ENCODE measurements around the gene FAM167B. TPM values are rescaled to one million over a fixed set of nuclear protein-coding genes. Genes with fewer than 3 reads are reported as not detected.

Gene FAM167B
- total RNA-seq, 1 experiment from 2014 or later = 1.3 TPM

DNA sequence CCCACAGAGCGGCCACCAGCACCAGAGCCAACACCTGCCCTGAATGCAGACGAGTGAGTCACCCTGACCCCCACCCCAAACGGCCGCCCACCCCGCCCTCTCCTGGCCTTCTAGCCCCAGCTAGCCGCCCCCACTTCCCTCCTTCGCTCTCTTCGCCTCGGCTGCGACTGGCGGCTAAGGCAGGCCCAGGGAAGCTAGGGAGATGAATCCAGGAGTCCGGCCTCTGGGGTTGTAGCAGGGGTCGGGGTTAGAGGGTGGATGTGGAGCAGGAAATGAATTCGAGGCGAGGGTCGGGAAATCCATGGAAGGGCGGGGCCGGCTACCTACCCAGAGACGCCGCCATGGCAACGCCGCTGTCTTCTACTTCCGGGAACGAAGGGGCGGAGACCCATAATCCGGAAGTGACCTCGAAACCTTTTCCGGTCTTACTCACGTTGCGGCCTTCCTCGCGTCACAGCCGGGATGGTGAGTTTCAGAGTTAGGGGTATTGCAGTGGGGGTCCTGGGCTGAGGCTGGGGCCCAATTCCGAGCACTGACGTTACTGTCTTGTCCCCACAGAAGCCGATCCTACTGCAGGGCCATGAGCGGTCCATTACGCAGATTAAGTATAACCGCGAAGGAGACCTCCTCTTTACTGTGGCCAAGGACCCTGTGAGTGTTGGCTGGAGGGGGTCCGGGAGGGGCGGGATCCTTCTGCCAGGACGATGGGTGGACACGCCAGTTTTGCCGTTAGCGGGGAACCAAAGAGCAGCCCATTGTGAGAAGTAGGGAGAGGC is 24.9 kb upstream of the FAM167B start, which contains the start of the genes EIF3I and TMEM234:
TSS of gene EIF3I (plus strand) at position 428 of the 776 bp plus-strand sequence. CDS start at position 463, 35 bp downstream.
TSS of gene TMEM234 (minus strand) at position 374 of the 776 bp plus-strand sequence. CDS start at position 343, 31 bp downstream.
- H3F3A ChIP-seq (ENCODE audit: low read length, unreplicated experiment) = no peaks in the 10 kb centered on the region
- H3K79me2 ChIP-seq (ENCODE audit: low read length) = peaks cover 55% of the 10 kb centered on the region
- H3K27me3 ChIP-seq (ENCODE audit: low read length) = no peaks in the 10 kb centered on the region
- H3K27ac ChIP-seq (ENCODE audit: low read length) = peak within 1 kb of the TSS; percentile 70
- H3K4me1 ChIP-seq (ENCODE audit: insufficient read depth, low read length) = peaks cover 24% of the 10 kb centered on the region
- peak within 1 kb of the TSS; percentile 60 for H2AFZ ChIP-seq (ENCODE audit: low read length)
- H3K9ac ChIP-seq (ENCODE audit: low read length) = peak within 1 kb of the TSS; percentile 98
- intact Hi-C loops (cut with micrococcal nuclease) = no loop called here
- TF ChIP-seq EZH2phosphoT487 (IDR thresholded peaks at IDR 0.05; ENCODE audit: borderline replicate concordance, low read length) = no peak
- TF ChIP-seq EZH2 (IDR thresholded peaks at IDR 0.05; ENCODE audit: low read length, unreplicated experiment) = no peak
- TF ChIP-seq, protein P1, sequence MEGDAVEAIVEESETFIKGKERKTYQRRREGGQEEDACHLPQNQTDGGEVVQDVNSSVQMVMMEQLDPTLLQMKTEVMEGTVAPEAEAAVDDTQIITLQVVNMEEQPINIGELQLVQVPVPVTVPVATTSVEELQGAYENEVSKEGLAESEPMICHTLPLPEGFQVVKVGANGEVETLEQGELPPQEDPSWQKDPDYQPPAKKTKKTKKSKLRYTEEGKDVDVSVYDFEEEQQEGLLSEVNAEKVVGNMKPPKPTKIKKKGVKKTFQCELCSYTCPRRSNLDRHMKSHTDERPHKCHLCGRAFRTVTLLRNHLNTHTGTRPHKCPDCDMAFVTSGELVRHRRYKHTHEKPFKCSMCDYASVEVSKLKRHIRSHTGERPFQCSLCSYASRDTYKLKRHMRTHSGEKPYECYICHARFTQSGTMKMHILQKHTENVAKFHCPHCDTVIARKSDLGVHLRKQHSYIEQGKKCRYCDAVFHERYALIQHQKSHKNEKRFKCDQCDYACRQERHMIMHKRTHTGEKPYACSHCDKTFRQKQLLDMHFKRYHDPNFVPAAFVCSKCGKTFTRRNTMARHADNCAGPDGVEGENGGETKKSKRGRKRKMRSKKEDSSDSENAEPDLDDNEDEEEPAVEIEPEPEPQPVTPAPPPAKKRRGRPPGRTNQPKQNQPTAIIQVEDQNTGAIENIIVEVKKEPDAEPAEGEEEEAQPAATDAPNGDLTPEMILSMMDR (conservative IDR thresholded peaks at IDR 0.05; ENCODE audit: low read depth, low read length) = no peak
- CTCF ChIA-PET = interaction anchor here (0.5 kb wide), 1 partner anchor 149 kb away, joined by 7 read pairs; the partner anchor contains the start of gene TMEM39B
- BruUV-seq (replicated peaks) = TSS peak; percentile 75
- H3K9me3 ChIP-seq (ENCODE audit: low read length) = no peaks in the 10 kb centered on the region
- peak; percentile 95 for DNase-seq
- peak within 1 kb of the TSS; percentile 93 for H3K4me2 ChIP-seq (ENCODE audit: low read length)
- POLR2A ChIA-PET (ENCODE audit: unreplicated experiment) = interaction anchor here (0.6 kb wide), 1 partner anchor 68 kb away, joined by 4 read pairs; no protein-coding TSS in a partner anchor
- H4K20me1 ChIP-seq (ENCODE audit: low read length) = no peaks in the 10 kb centered on the region
- peak; percentile 93 for ATAC-seq
- H3K4me3 ChIP-seq (ENCODE audit: low read length) = peak within 1 kb of the TSS; percentile 86
- no peaks in the 10 kb centered on the region for H3K9me2 ChIP-seq (replicated peaks; ENCODE audit: low read length)
- peaks cover 19% of the 10 kb centered on the region for H3K36me3 ChIP-seq (ENCODE audit: low read depth, low read length)

DNA sequence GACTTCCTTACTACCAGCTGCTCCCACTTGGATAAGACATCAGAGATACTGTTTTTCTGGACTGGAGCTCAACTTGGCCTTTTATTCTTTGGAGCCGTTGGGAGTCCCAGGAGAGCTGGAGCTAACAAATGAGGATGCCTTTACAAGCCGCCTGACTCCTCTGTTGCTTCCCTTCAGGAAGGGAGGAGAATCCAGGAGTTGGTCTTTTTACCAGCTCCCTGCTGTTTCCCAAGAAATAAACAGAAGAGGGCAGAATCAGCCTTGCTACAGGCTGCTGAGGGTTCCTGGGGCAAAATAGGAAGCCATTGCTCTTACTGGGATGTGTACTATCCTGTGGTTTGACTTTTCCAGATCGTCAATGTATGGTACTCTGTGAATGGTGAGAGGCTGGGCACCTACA is 23.3 kb upstream of the FAM167B start:
- no TSS peak for BruUV-seq (replicated peaks)
- Histone ChIP-seq H3K27me3 (ENCODE audit: low read length) (no peaks in the 10 kb centered on the region), H3K27ac (ENCODE audit: low read length) (no peak overlapping the region), H2AFZ (ENCODE audit: low read length) (no peak overlapping the region), H3K79me2 (ENCODE audit: low read length) (peaks cover 55% of the 10 kb centered on the region), H4K20me1 (ENCODE audit: low read length) (no peaks in the 10 kb centered on the region), H3K9me3 (ENCODE audit: low read length) (no peaks in the 10 kb centered on the region), H3K36me3 (ENCODE audit: low read depth, low read length) (peaks cover 33% of the 10 kb centered on the region), H3K9me2 (replicated peaks; ENCODE audit: low read length) (no peaks in the 10 kb centered on the region), H3K4me1 (ENCODE audit: insufficient read depth, low read length) (peaks cover 22% of the 10 kb centered on the region), H3K9ac (ENCODE audit: low read length) (no peak overlapping the region), H3K4me2 (ENCODE audit: low read length) (peak overlapping the region; percentile 93), H3F3A (ENCODE audit: low read length, unreplicated experiment) (no peaks in the 10 kb centered on the region), H3K4me3 (ENCODE audit: low read length) (peak overlapping the region; percentile 86)
- ChIA-PET CTCF (no interaction called here), POLR2A (ENCODE audit: unreplicated experiment) (no interaction called here)
- ATAC-seq (no peak), DNase-seq (no peak)
- TF ChIP-seq EZH2phosphoT487 (IDR thresholded peaks at IDR 0.05; ENCODE audit: borderline replicate concordance, low read length) (no peak), EZH2 (IDR thresholded peaks at IDR 0.05; ENCODE audit: low read length, unreplicated experiment) (no peak)
- TF ChIP-seq, protein P1 (conservative IDR thresholded peaks at IDR 0.05; ENCODE audit: low read depth, low read length) = no peak
- intact Hi-C loops (cut with micrococcal nuclease) = no loop called here

DNA sequence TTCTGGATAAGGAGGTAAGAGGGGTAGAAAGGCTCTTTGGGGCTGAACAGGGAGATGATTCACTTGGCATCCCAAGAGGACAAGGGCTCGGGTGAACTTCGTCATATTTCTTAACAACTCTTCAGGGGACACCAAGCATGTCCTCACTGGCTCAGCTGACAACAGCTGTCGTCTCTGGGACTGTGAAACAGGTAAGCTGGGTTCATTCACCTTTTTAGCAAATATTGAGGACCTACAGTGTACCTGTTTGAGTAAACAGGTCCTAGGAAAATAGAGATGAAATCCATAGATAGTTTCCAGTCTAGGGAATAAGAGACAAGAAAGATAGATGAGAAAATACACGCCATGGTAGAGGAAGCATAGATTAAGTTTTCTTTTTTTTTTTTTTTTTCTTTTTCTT is 22.7 kb upstream of the FAM167B start:
- TF ChIP-seq, protein P1 (conservative IDR thresholded peaks at IDR 0.05; ENCODE audit: low read depth, low read length) = no peak
- TF ChIP-seq EZH2 (IDR thresholded peaks at IDR 0.05; ENCODE audit: low read length, unreplicated experiment) (no peak), EZH2phosphoT487 (IDR thresholded peaks at IDR 0.05; ENCODE audit: borderline replicate concordance, low read length) (no peak)
- POLR2A ChIA-PET (ENCODE audit: unreplicated experiment) = no interaction called here
- BruUV-seq (replicated peaks) = no TSS peak
- H3K9me3 ChIP-seq (ENCODE audit: low read length) = no peaks in the 10 kb centered on the region
- ATAC-seq (no peak), DNase-seq (no peak)
- intact Hi-C loops (cut with micrococcal nuclease) = no loop called here
- H3K4me1 ChIP-seq (ENCODE audit: insufficient read depth, low read length) = peaks cover 22% of the 10 kb centered on the region
- no peaks in the 10 kb centered on the region for H4K20me1 ChIP-seq (ENCODE audit: low read length)
- peaks cover 37% of the 10 kb centered on the region for H3K36me3 ChIP-seq (ENCODE audit: low read depth, low read length)
- H3K9ac ChIP-seq (ENCODE audit: low read length) = no peak overlapping the region
- no peak overlapping the region for H3K4me3 ChIP-seq (ENCODE audit: low read length)
- peaks cover 55% of the 10 kb centered on the region for H3K79me2 ChIP-seq (ENCODE audit: low read length)
- CTCF ChIA-PET = no interaction called here
- no peak overlapping the region for H3K27ac ChIP-seq (ENCODE audit: low read length)
- peak overlapping the region; percentile 93; the same call in 1 of the 2 replicates for H3K4me2 ChIP-seq (ENCODE audit: low read length)
- H3F3A ChIP-seq (ENCODE audit: low read length, unreplicated experiment) = no peaks in the 10 kb centered on the region
- no peaks in the 10 kb centered on the region for H3K9me2 ChIP-seq (replicated peaks; ENCODE audit: low read length)
- H2AFZ ChIP-seq (ENCODE audit: low read length) = no peak overlapping the region
- no peaks in the 10 kb centered on the region for H3K27me3 ChIP-seq (ENCODE audit: low read length)
